Small intestine (tissue), 16 donors: ENCODE data around the gene GART. TPM values are rescaled to one million over a fixed set of nuclear protein-coding genes. Genes with fewer than 3 reads are reported as not detected.
A peak's percentile ranks its signal among the peaks of the same experiment; 100 is the strongest.

ENCODE experiments used
- DNase-seq, 2 donors: peaks; one replicate each; pipeline versions ENCODE4 v3.0.0 to v3.0.0-alpha.2; 2013
- FAIRE-seq: peaks from 2 replicates; lab custom pipeline; 2012; peaks lifted over from hg19 to GRCh38; lab: Jason Lieb, UNC
- H3K27ac ChIP-seq, 3 donors: one replicate each; pipeline ENCODE4 v1.5.1; 2013; ENCODE audit warnings: low read length in 2 of 3, mild to moderate bottlenecking in 2 of 3, control low read depth in 1 of 3, inconsistent platforms in 1 of 3, low read depth in 1 of 3, moderate library complexity in 1 of 3
- H3K27me3 ChIP-seq, 3 donors: one replicate each; pipeline ENCODE4 v1.6.1; 2013; ENCODE audit warnings: low read length in 3 of 3, inconsistent platforms in 1 of 3; ENCODE audit not compliant: control insufficient read depth in 3 of 3, insufficient read depth in 3 of 3
- H3K36me3 ChIP-seq, 3 donors: one replicate each; pipeline ENCODE4 v1.6.1; 2013; ENCODE audit warnings: low read length in 3 of 3, inconsistent platforms in 1 of 3, low read depth in 1 of 3, mild to moderate bottlenecking in 1 of 3, moderate library complexity in 1 of 3; ENCODE audit not compliant: control insufficient read depth in 3 of 3, insufficient read depth in 2 of 3
- H3K4me1 ChIP-seq, 3 donors: one replicate each; pipeline ENCODE4 v1.6.1; 2013; ENCODE audit warnings: low read length in 2 of 3, inconsistent platforms in 1 of 3, low read depth in 1 of 3, mild to moderate bottlenecking in 1 of 3, moderate library complexity in 1 of 3; ENCODE audit not compliant: control insufficient read depth in 3 of 3, insufficient read depth in 2 of 3
- H3K4me3 ChIP-seq, 3 donors: one replicate each; pipeline ENCODE4 v1.5.1; 2013; ENCODE audit warnings: low read length in 3 of 3, control low read depth in 1 of 3, inconsistent platforms in 1 of 3, low read depth in 1 of 3, mild to moderate bottlenecking in 1 of 3, moderate library complexity in 1 of 3
- H3K9me3 ChIP-seq, 2 donors: one replicate each; pipeline ENCODE4 v1.6.1; 2013; ENCODE audit warnings: low read depth in 1 of 2, low read length in 1 of 2; ENCODE audit not compliant: control insufficient read depth in 2 of 2, insufficient read depth in 1 of 2
- WGBS, 3 donors: extraction: QIAGEN DNeasy Blood & Tissue Kit; methylation state at CpG; one replicate each; pipeline ENCODE4 v1.1.7; 2013; 5-methylcytosine and 5-hydroxymethylcytosine counted together
- long read RNA-seq, 10 donors: transcript quantifications; one replicate each; lab custom pipeline, GENCODE V29; 2026
- polyA plus RNA-seq, 4 donors: library from polyadenylated mRNA; stranded (reverse) in 3 of 4; unstranded in 1 of 4; fragments of 200-250 nt in 3 of 4; fragments of 120-200 nt in 1 of 4; gene quantifications; one replicate each; pipeline versions ENCODE4 v1.2.1 to v1.2.3, GENCODE V29; 2013
- donor health status: healthy with polysubstance abuse.
- donor health status: control.
- donor health status: control.
- donor health status: Bipolar disorder and iron deficiency.
- donor health status: healthy.

GART gene
- polyA plus RNA-seq = 10 to 100 TPM; 21.9 to 54.8 (median 29.5) TPM
- long read RNA-seq, donor 1, transcript GART-203 (22 exons, 3,341 nt) = major isoform, 9 of 35 reads
- long read RNA-seq, donor 1, partial matches to known transcripts = 20 of 35 reads
- long read RNA-seq, donor 1, other reads (novel, unspliced or antisense) = 0 of 35 reads
- long read RNA-seq, donor 2, partial matches to known transcripts = 0 of 8 reads
- long read RNA-seq, donor 2, other reads (novel, unspliced or antisense) = 0 of 8 reads
- long read RNA-seq, donor 3, partial matches to known transcripts = 0 of 2 reads
- long read RNA-seq, donor 3, other reads (novel, unspliced or antisense) = 0 of 2 reads
- long read RNA-seq, donor 4 = 0 reads
- long read RNA-seq, donor 5, partial matches to known transcripts = 0 of 1 reads
- long read RNA-seq, donor 5, other reads (novel, unspliced or antisense) = 0 of 1 reads
- long read RNA-seq, donor 6, partial matches to known transcripts = 162 of 166 reads
- long read RNA-seq, donor 6, other reads (novel, unspliced or antisense) = 0 of 166 reads
- long read RNA-seq, donor 7, transcript GART-201 (11 exons, 2,149 nt) = major isoform, 5 of 9 reads
- long read RNA-seq, donor 7, partial matches to known transcripts = 0 of 9 reads
- long read RNA-seq, donor 7, other reads (novel, unspliced or antisense) = 0 of 9 reads
- long read RNA-seq, donor 8, partial matches to known transcripts = 0 of 1 reads
- long read RNA-seq, donor 8, other reads (novel, unspliced or antisense) = 0 of 1 reads
- long read RNA-seq, donor 9 = 0 reads
- long read RNA-seq, donor 10, transcript GART-203 (22 exons, 3,341 nt) = major isoform, 5 of 9 reads
- long read RNA-seq, donor 10, partial matches to known transcripts = 0 of 9 reads
- long read RNA-seq, donor 10, other reads (novel, unspliced or antisense) = 0 of 9 reads

DNA sequence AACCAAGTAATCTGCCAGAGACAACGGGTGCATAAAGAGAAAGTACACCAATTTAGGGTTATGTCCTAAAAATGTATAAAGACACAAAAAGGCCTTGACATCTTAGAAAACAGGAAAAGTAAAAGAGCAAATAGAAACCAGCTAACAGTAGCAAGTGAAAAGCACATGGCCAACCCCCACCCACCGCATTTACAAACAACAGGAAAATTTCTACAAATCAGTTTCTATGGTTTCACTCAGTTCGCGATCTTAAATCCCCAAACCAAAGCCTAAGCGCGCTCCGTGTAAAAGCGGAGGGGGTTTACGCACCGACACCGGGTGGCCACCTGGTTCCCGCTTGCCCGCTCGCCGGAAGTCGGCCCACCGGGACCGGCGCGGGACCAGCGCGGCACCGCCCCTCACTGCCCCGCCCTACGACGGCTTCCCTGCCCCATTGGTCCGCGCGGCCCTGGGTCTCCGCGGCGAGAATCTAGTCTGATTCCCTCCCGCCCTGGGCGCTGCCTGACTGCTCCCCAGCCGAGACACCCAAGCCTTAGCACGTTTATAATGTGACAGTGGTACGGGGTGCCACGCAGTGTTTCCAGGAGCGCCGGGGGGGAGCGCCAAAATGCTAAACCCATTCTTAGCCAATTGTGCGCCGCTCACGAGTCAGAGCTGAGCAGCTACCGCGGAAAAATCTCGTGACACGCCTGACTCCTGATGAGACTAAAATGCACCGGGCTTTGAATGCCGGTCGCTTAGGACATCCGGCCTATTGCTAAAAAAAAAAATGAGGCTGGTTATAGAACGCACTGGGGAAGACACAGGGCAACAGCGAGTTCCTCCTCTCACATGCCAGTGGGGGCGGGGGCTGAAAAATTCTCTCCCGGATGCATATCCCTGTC lies at the start of gene GART:
Gene GART, minus strand, starts transcription at position 362 of the 884 bp plus-strand sequence. CDS start 2,802 bp downstream, outside the sequence.
- Histone ChIP-seq H3K4me3 (peak within 1 kb of the TSS; percentile 77 to 84 (median 81)), H3K27ac (peak within 1 kb of the TSS; percentile 98 to 100 (median 99)), H3K9me3 (no peaks in the 10 kb centered on the region), H3K4me1 (peaks cover 0 to 8% (median 2%) of the 10 kb centered on the region in 3 donors), H3K36me3 (peaks cover 0 to 26% (median under 1%) of the 10 kb centered on the region in 3 donors), H3K27me3 (no peaks in the 10 kb centered on the region)
- DNase-seq (peak; percentile 83 to 94), FAIRE-seq (no peak)
- 0% methylated on average over 53 to 56 of the region's 56 CpGs for WGBS, 3 donors

DNA sequence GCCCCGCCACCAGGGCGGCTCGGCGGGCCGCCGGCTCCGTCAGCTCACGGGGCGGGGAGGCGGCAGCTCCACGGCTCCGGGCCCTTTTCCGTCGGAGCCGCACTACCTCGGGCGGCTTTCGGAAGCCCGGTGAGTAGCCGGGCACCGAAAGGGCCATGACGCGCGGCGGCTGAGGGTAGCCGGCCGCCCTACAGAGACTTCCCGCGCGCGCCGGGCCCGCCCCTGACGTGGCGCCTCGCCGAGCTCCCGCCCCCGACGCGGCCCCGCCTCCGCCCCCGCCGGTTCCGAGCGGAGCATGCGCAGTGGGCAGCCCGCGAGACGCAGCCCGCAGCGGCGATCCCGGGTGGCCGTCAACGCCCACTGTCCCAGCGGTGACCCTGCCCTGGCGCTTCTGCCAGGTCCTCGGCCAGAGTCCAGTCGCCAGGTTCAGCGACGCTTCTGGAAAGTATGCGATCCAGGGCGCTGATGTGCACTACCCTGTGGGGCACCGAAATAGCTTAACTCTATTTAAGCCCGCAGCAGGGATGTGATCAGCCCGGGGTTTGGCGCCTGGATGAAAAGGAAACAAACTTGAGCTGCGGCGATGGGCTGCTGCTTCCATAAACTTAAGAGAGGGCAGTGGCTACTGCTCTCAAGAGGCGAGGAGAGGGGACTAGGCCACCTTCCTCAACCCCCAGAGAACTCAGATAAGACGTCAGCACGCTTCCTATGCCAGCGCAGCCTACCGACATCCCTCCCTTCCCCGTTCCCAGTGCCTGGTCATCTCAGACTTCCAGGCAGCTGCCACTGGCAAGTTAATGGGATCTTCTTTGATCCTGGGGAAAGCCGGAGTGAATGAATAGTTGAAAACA lies 46.8 kb upstream of the GART start, which contains the start of gene DONSON:
Gene DONSON, minus strand, starts transcription at position 200 of the 851 bp plus-strand sequence. Its CDS starts 43 bp downstream, at position 157.
- H3K4me1 ChIP-seq = peaks cover 0 to 4% (median 0%) of the 10 kb centered on the region in 3 donors
- H3K27ac ChIP-seq = peak within 1 kb of the TSS; percentile 85 to 95 (median 92)
- H3K36me3 ChIP-seq = no peaks in the 10 kb centered on the region
- H3K27me3 ChIP-seq = no peaks in the 10 kb centered on the region
- H3K4me3 ChIP-seq = peak within 1 kb of the TSS; percentile 72 to 91 (median 77)
- DNase-seq = peak; percentile 86 to 94
- 0% methylated on average over 75 to 78 of the region's 78 CpGs for WGBS, 3 donors
- FAIRE-seq = no peak
- H3K9me3 ChIP-seq = no peaks in the 10 kb centered on the region

DNA sequence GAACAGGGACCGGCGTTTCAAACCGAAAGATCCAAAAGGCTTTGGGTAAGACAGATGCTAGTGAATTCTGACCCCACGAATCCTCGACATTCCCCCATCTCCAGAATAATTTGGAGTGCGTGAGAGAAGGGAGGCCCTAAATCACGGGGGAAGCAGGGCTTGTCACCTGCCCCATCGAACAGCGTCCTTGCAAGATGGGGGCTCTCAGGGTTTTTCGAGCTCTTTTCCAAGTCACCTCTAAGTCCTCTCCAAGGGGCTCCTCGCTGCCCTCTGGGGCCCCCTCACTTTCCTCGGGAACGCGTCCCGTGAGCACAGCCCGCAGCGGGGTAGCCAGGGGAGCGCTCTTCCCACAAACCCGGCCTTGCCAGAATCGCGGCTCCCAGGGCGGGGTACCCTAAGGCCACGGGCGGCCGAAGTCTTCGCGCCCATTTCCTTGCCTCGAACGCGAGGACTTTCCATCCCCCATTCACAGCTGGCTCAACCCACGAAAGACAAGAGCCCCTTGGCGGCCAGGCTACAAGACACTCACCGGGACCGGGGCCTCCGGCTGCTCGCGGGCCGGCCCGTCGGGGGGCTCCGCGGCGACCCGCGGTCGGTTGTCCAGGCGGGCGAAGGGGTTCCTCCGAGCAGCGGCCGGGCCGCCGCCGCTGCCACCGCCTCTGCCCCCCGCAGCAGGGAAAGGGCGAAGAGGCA lies 46.0 kb upstream of the GART start:
- H3K27me3 ChIP-seq = no peaks in the 10 kb centered on the region
- no peak for FAIRE-seq
- H3K4me3 ChIP-seq = peak overlapping the region; percentile 72 to 91 (median 77)
- peak overlapping the region; percentile 51 to 95 (median 85) for H3K27ac ChIP-seq
- peaks cover 0 to 1% (median 0%) of the 10 kb centered on the region in 3 donors for H3K36me3 ChIP-seq
- H3K9me3 ChIP-seq = no peaks in the 10 kb centered on the region
- 1% methylated on average over 54 to 57 of the region's 57 CpGs for WGBS, 3 donors
- H3K4me1 ChIP-seq = peaks cover 0 to 4% (median 0%) of the 10 kb centered on the region in 3 donors
- DNase-seq = peak in 1 of 2 donors; percentile 41

DNA sequence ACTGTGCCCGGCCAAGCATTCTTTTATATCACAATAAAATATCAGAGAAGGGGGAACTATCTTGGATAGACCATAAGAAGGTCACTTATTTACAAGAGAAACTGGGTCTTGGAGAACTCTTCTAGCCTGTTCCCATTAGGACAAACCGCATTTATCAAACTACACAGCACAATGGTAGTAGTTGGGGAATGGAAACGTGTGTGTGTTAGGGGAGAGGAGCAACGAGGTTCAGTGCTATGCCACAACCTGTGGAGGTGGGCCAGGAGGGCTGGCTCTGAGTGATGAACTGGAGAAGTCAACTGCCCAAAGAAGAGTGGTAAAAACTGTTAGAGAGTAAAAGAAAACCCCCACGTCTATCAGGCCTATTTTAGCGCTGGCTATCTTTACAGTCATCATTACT lies 45.0 kb upstream of the GART start:
- Histone ChIP-seq H3K9me3 (no peaks in the 10 kb centered on the region), H3K36me3 (peaks cover 0 to 3% (median 1%) of the 10 kb centered on the region in 3 donors), H3K4me1 (peaks cover 0 to 4% (median 0%) of the 10 kb centered on the region in 3 donors), H3K27me3 (no peaks in the 10 kb centered on the region), H3K4me3 (no peak overlapping the region), H3K27ac (no peak overlapping the region)
- WGBS, 3 donors = 73 to 77% (median 74%) methylated on average over 6 of the region's 6 CpGs
- FAIRE-seq (no peak), DNase-seq (no peak)

DNA sequence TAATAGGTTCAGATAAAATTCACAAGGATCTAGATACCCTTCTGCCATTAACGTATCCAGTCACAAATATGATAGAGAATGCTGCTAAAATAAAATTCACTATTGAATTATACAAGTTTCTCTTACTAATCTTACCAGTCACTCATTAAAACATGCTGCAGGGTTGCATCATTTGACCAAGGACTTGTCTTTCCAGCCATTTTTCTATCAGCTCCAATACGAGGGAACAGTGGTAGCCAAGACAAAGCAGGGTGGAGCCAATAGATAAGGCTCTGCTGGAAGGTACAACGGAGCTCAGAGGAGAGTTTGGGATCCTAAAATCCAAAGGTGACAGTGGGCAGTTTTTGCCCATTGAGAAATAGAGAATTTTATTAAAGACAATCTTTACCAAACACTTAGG lies 42.5 kb upstream of the GART start:
- H3K27me3 ChIP-seq = no peaks in the 10 kb centered on the region
- H3K27ac ChIP-seq = no peak overlapping the region
- no peak for FAIRE-seq
- no peak for DNase-seq
- 44 to 78% (median 60%) methylated on average over 3 of the region's 3 CpGs for WGBS, 3 donors
- H3K9me3 ChIP-seq = no peaks in the 10 kb centered on the region
- peaks cover 0 to 10% (median 1%) of the 10 kb centered on the region in 3 donors for H3K36me3 ChIP-seq
- peaks cover 0 to 4% (median 0%) of the 10 kb centered on the region in 3 donors for H3K4me1 ChIP-seq
- H3K4me3 ChIP-seq = no peak overlapping the region

DNA sequence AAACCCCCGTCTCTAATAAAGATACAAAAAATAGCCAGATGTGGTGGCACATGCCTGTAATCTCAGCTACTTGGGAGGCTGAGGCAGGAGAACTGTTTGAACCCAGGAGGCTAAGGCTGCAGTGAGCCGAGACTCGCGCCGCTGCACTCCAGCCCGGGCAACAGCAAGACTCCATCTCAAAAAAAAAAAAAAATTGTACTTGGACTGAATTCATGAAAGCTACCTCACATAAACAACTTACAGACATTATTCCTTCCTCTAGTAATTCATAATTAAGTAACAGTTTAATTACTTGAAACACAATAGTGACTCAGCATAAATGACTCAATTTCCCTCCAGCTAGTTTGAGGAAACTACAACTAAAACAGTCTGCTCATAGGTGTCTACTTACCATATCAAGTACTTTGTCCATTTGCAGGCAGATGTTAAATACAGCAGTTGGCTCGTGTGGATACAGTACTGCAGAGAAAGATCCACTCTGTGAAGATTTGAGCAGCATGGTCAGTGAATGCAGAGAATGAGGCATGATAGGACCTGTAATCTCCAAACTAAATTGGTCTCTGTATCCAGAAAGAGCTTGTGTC lies 37.1 kb upstream of the GART start:
- peaks cover 0 to 3% (median 0%) of the 10 kb centered on the region in 3 donors for H3K4me1 ChIP-seq
- H3K36me3 ChIP-seq = peaks cover 3 to 21% (median 5%) of the 10 kb centered on the region in 3 donors
- no peak overlapping the region for H3K4me3 ChIP-seq
- H3K9me3 ChIP-seq = no peaks in the 10 kb centered on the region
- FAIRE-seq (no peak), DNase-seq (no peak)
- 85 to 91% (median 89%) methylated on average over 7 of the region's 7 CpGs for WGBS, 3 donors
- peak overlapping the region in 1 of 3 donors; percentile 17 for H3K27ac ChIP-seq
- H3K27me3 ChIP-seq = no peaks in the 10 kb centered on the region
